Suprapubic skin (tissue), 4 donors: ENCODE measurements around the gene NAA10. TPM values are rescaled to one million over a fixed set of nuclear protein-coding genes. Genes with fewer than 3 reads are reported as not detected.
A peak's percentile ranks its signal among the peaks of the same experiment; 100 is the strongest.

Experiments used
- DNase-seq, 2 donors: peaks; one replicate each; pipeline ENCODE4 v3.0.0-alpha.2; 2019; ENCODE audit warnings: low spot score in 2 of 2
- H3K27ac ChIP-seq: fragments of 200-600 bp; sonication (generic); one replicate; pipeline ENCODE4 v1.5.1; 2019
- H3K27me3 ChIP-seq: fragments of 200-600 bp; sonication (generic); one replicate; pipeline ENCODE4 v1.5.1; 2019
- H3K36me3 ChIP-seq: fragments of 200-600 bp; sonication (generic); one replicate; pipeline ENCODE4 v1.5.1; 2019
- H3K4me1 ChIP-seq: fragments of 200-600 bp; sonication (generic); one replicate; pipeline ENCODE4 v1.5.1; 2019
- H3K4me3 ChIP-seq: fragments of 200-600 bp; sonication (generic); one replicate; pipeline ENCODE4 v1.5.1; 2019; ENCODE audit warnings: mild to moderate bottlenecking
- H3K9me3 ChIP-seq: fragments of 200-600 bp; sonication (generic); one replicate; pipeline ENCODE4 v1.5.1; 2019
- CTCF ChIP-seq, 2 donors: fragments of 200-600 bp in 1 of 2; fragments of 450-650 bp in 1 of 2; sonication (generic) in 1 of 2; IDR thresholded peaks; one replicate each; pipeline ENCODE4 v1.5.1; 2016 to 2019; ENCODE audit warnings: antibody characterized with exemption in 2 of 2, mild to moderate bottlenecking in 1 of 2, moderate library complexity in 1 of 2
- EP300 ChIP-seq: sonication (generic); formaldehyde crosslinking; IDR thresholded peaks from one replicate; pipeline ENCODE4 v1.6.1; 2017; ENCODE audit warnings: antibody characterized with exemption
- POLR2A ChIP-seq, 2 donors: fragments of 450-650 bp; IDR thresholded peaks; one replicate each; pipeline ENCODE4 v1.6.1; 2017; ENCODE audit warnings: antibody characterized with exemption in 2 of 2, mild to moderate bottlenecking in 2 of 2, moderate library complexity in 2 of 2
- POLR2AphosphoS5 ChIP-seq, 3 donors: sonication (generic); formaldehyde crosslinking; IDR thresholded peaks; one replicate each; pipeline ENCODE4 v1.6.1; 2017; ENCODE audit warnings: antibody characterized with exemption in 3 of 3
- WGBS: methylation state at CpG from one replicate; pipeline ENCODE4 v1.1.5; 2018; 5-methylcytosine and 5-hydroxymethylcytosine counted together
- total RNA-seq, 4 donors: library from RNA; depleted of rRNA; stranded (reverse); fragments of >200 nt; gene quantifications; one replicate each; pipeline ENCODE4 v1.1.0, GENCODE V29; 2016

Gene NAA10
- total RNA-seq, 4 donors from 2014 or later, result 58.5 to 97.2 (median 73.0) TPM

GRCh38 chrX:153927922-153928760 lies 6.7 kb downstream of the NAA10 start:
- peak overlapping the region; percentile 90 for H3K27ac ChIP-seq
- peaks cover 38% of the 10 kb centered on the region for H3K4me1 ChIP-seq
- peak overlapping the region; percentile 59 for H3K4me3 ChIP-seq
- no peaks in the 10 kb centered on the region for H3K9me3 ChIP-seq
- peak; percentile 95 to 96 for DNase-seq
- no peaks in the 10 kb centered on the region for H3K27me3 ChIP-seq
- 17% methylated on average over 59 of the region's 76 CpGs for WGBS
- peaks cover 18% of the 10 kb centered on the region for H3K36me3 ChIP-seq
- no peak for TF ChIP-seq CTCF (IDR thresholded peaks at IDR 0.05)
- peak in 1 of 3 donors; percentile 47 for TF ChIP-seq POLR2AphosphoS5 (IDR thresholded peaks at IDR 0.05)
- TF ChIP-seq POLR2A (IDR thresholded peaks at IDR 0.05), result peak in 1 of 2 donors; percentile 50

- Histone ChIP-seq H3K4me3 (peak overlapping the region; percentile 59), H3K27ac (peak overlapping the region; percentile 90), H3K4me1 (peaks cover 41% of the 10 kb centered on the region), H3K27me3 (no peaks in the 10 kb centered on the region), H3K36me3 (peaks cover 18% of the 10 kb centered on the region), H3K9me3 (no peaks in the 10 kb centered on the region)
- WGBS, result 24% methylated on average over 8 of the region's 8 CpGs
- TF ChIP-seq POLR2A (IDR thresholded peaks at IDR 0.05) (no peak), POLR2AphosphoS5 (IDR thresholded peaks at IDR 0.05) (no peak), CTCF (IDR thresholded peaks at IDR 0.05) (no peak), EP300 (no peak)
- DNase-seq, result no peak
Measured at GRCh38 chrX:153927672-153927921, 7.2 kb downstream of the NAA10 start.

- TF ChIP-seq EP300, result no peak
- TF ChIP-seq CTCF (IDR thresholded peaks at IDR 0.05), result no peak
- TF ChIP-seq POLR2A (IDR thresholded peaks at IDR 0.05), result no peak
- TF ChIP-seq POLR2AphosphoS5 (IDR thresholded peaks at IDR 0.05), result no peak
- no peaks in the 10 kb centered on the region for H3K9me3 ChIP-seq
- peaks cover 41% of the 10 kb centered on the region for H3K4me1 ChIP-seq
- no peak for DNase-seq
- H3K4me3 ChIP-seq, result peak overlapping the region; percentile 59
- H3K27ac ChIP-seq, result peak overlapping the region; percentile 90
- H3K36me3 ChIP-seq, result peaks cover 18% of the 10 kb centered on the region
- 38% methylated on average over 8 of the region's 31 CpGs for WGBS
- H3K27me3 ChIP-seq, result no peaks in the 10 kb centered on the region
Measured at GRCh38 chrX:153926858-153927671, 7.8 kb downstream of the NAA10 start.

GRCh38 chrX:153926552-153926857 lies 8.3 kb downstream of the NAA10 start:
- DNase-seq, result no peak
- Histone ChIP-seq H3K27ac (peak overlapping the region; percentile 90), H3K36me3 (peaks cover 13% of the 10 kb centered on the region), H3K4me1 (peaks cover 46% of the 10 kb centered on the region), H3K27me3 (no peaks in the 10 kb centered on the region), H3K4me3 (peak overlapping the region; percentile 59), H3K9me3 (no peaks in the 10 kb centered on the region)
- no peak for TF ChIP-seq EP300
- TF ChIP-seq CTCF (IDR thresholded peaks at IDR 0.05), result no peak
- no peak for TF ChIP-seq POLR2AphosphoS5 (IDR thresholded peaks at IDR 0.05)
- TF ChIP-seq POLR2A (IDR thresholded peaks at IDR 0.05), result no peak
- 49% methylated on average over 4 of the region's 4 CpGs for WGBS
